T-helper 2 cell treated with Interferon-gamma antibody and Interleukin-4, amounts not matched to agents 100 ng/mL and 5 ng/mL, for 36 hours (primary cell): ENCODE data around the gene FSTL5. TPM values are rescaled to one million over a fixed set of nuclear protein-coding genes. Genes with fewer than 3 reads are reported as not detected.
"Not testable (repeated sequence)": the region's sequence is repeated elsewhere in the genome, so short reads cannot be mapped to it uniquely, and the experiment has no call there.

ENCODE experiments used
- intact Hi-C: fragments of 100-400 bp; cut with micrococcal nuclease; formaldehyde crosslinking; loops from one replicate; pipeline ENCODE4 v1.15.1; 2023
- total RNA-seq: library from RNA; stranded (reverse); gene quantifications from 2 replicates; pipeline ENCODE4 v1.2.3, GENCODE V29; 2022

Gene FSTL5
- total RNA-seq, 1 donor from 2014 or later, result not detected

GRCh38 chr4:162103908-162104307, 59.9 kb downstream of the FSTL5 start:
- intact Hi-C loops, result not testable (repeated sequence)

GRCh38 chr4:162102713-162103112, 61.1 kb downstream of the FSTL5 start:
- intact Hi-C loops, result no loop called here

- intact Hi-C loops, result no loop called here
These were observed 62.5 kb downstream of the FSTL5 start for GRCh38 chr4:162101337-162101736.

- intact Hi-C loops, result no loop called here
These were observed 88.1 kb downstream of the FSTL5 start for GRCh38 chr4:162075726-162076125.

- intact Hi-C loops, result no loop called here
These were observed 102.6 kb downstream of the FSTL5 start for GRCh38 chr4:162061214-162061613.

GRCh38 chr4:162059656-162060055, 104.1 kb downstream of the FSTL5 start:
- intact Hi-C loops, result no loop called here

GRCh38 chr4:162056990-162057389, 106.8 kb downstream of the FSTL5 start:
- intact Hi-C loops, result no loop called here

GRCh38 chr4:162046135-162046534, 117.7 kb downstream of the FSTL5 start:
- intact Hi-C loops, result no loop called here

- intact Hi-C loops, result no loop called here
These were observed 125.7 kb downstream of the FSTL5 start for GRCh38 chr4:162038112-162038511.

- intact Hi-C loops, result no loop called here
These were observed 145.9 kb downstream of the FSTL5 start for GRCh38 chr4:162017863-162018262.

GRCh38 chr4:162016991-162017390, 146.8 kb downstream of the FSTL5 start:
- intact Hi-C loops, result no loop called here

- intact Hi-C loops, result no loop called here
These were observed 147.6 kb downstream of the FSTL5 start for GRCh38 chr4:162016219-162016618.

- intact Hi-C loops, result no loop called here
These were observed 148.7 kb downstream of the FSTL5 start for GRCh38 chr4:162015090-162015489.

- intact Hi-C loops, result no loop called here
These were observed 152.7 kb downstream of the FSTL5 start for GRCh38 chr4:162011089-162011488.

- intact Hi-C loops, result no loop called here
These were observed 153.4 kb downstream of the FSTL5 start for GRCh38 chr4:162010362-162010761.

- intact Hi-C loops, result no loop called here
These were observed 171.5 kb downstream of the FSTL5 start for GRCh38 chr4:161992317-161992716.

GRCh38 chr4:161991811-161992210, 172.0 kb downstream of the FSTL5 start:
- intact Hi-C loops, result no loop called here

- intact Hi-C loops, result no loop called here
These were observed 173.1 kb downstream of the FSTL5 start for GRCh38 chr4:161990721-161991120.

- intact Hi-C loops, result no loop called here
These were observed 174.9 kb downstream of the FSTL5 start for GRCh38 chr4:161988946-161989345.

GRCh38 chr4:161987611-161988010, 176.2 kb downstream of the FSTL5 start:
- intact Hi-C loops, result no loop called here

- intact Hi-C loops, result no loop called here
These were observed 211.4 kb downstream of the FSTL5 start for GRCh38 chr4:161952382-161952781.

- intact Hi-C loops, result no loop called here
These were observed 213.7 kb downstream of the FSTL5 start for GRCh38 chr4:161949946-161950725.

- intact Hi-C loops, result no loop called here
These were observed 215.6 kb downstream of the FSTL5 start for GRCh38 chr4:161948026-161948770.
